Measurements from ENCODE around the gene CISTR. TPM values are rescaled to one million over a fixed set of nuclear protein-coding genes. Genes with fewer than 3 reads are reported as not detected.
"Not testable (repeated sequence)": the region's sequence is repeated elsewhere in the genome, so short reads cannot be mapped to it uniquely, and the experiment has no call there.

The CISTR gene
- total RNA-seq, 2 donors from 2014 or later, result not detected

- H3K27ac Mint-ChIP-seq, result no peak overlapping the region
- H3K4me1 Mint-ChIP-seq (ENCODE audit: low read depth in 2 of 2), result no peaks in the 10 kb centered on the region
- no peak for DNase-seq (ENCODE audit: low spot score)
- H3K36me3 Mint-ChIP-seq, result no peaks in the 10 kb centered on the region
- no peak overlapping the region for H3K4me3 Mint-ChIP-seq
- H3K9me3 Mint-ChIP-seq, result no peaks in the 10 kb centered on the region
- no peak for ATAC-seq
- peaks cover 43 to 58% of the 10 kb centered on the region in 2 donors for H3K27me3 Mint-ChIP-seq
Measured at GRCh38 chr12:53777936-53778644, 26.3 kb upstream of the CISTR start.

GRCh38 chr12:53777412-53777811 lies 25.6 kb upstream of the CISTR start:
- H3K27ac Mint-ChIP-seq, result no peak overlapping the region
- H3K27me3 Mint-ChIP-seq, result peaks cover 41 to 55% of the 10 kb centered on the region in 2 donors
- H3K9me3 Mint-ChIP-seq, result no peaks in the 10 kb centered on the region
- no peak for ATAC-seq
- H3K4me3 Mint-ChIP-seq, result no peak overlapping the region
- H3K36me3 Mint-ChIP-seq, result no peaks in the 10 kb centered on the region
- DNase-seq (ENCODE audit: low spot score), result no peak
- no peaks in the 10 kb centered on the region for H3K4me1 Mint-ChIP-seq (ENCODE audit: low read depth in 2 of 2)

GRCh38 chr12:53776872-53777271 lies 25.1 kb upstream of the CISTR start:
- Mint-ChIP-seq H3K9me3 (no peaks in the 10 kb centered on the region), H3K4me1 (ENCODE audit: low read depth in 2 of 2) (no peaks in the 10 kb centered on the region), H3K27me3 (peaks cover 37 to 50% of the 10 kb centered on the region in 2 donors), H3K36me3 (no peaks in the 10 kb centered on the region), H3K4me3 (no peak overlapping the region), H3K27ac (no peak overlapping the region)
- DNase-seq (ENCODE audit: low spot score), result no peak
- no peak for ATAC-seq

- Mint-ChIP-seq H3K27ac (no peak overlapping the region), H3K4me3 (no peak overlapping the region), H3K4me1 (ENCODE audit: low read depth in 2 of 2) (no peaks in the 10 kb centered on the region), H3K36me3 (no peaks in the 10 kb centered on the region), H3K9me3 (no peaks in the 10 kb centered on the region), H3K27me3 (peaks cover 31 to 44% of the 10 kb centered on the region in 2 donors)
- ATAC-seq (no peak), DNase-seq (ENCODE audit: low spot score) (no peak)
Measured at GRCh38 chr12:53775478-53776145, 23.8 kb upstream of the CISTR start.

- DNase-seq (ENCODE audit: low spot score), result no peak
- no peak overlapping the region for H3K4me3 Mint-ChIP-seq
- ATAC-seq, result no peak
- no peak overlapping the region for H3K27ac Mint-ChIP-seq
- no peaks in the 10 kb centered on the region for H3K36me3 Mint-ChIP-seq
- H3K4me1 Mint-ChIP-seq (ENCODE audit: low read depth in 2 of 2), result no peaks in the 10 kb centered on the region
- no peaks in the 10 kb centered on the region for H3K9me3 Mint-ChIP-seq
- H3K27me3 Mint-ChIP-seq, result peaks cover 33 to 53% of the 10 kb centered on the region in 2 donors
Measured at GRCh38 chr12:53770281-53770680, 18.5 kb upstream of the CISTR start.

- Mint-ChIP-seq H3K27me3 (peaks cover 44 to 64% of the 10 kb centered on the region in 2 donors), H3K27ac (no peak overlapping the region), H3K9me3 (no peaks in the 10 kb centered on the region), H3K4me1 (ENCODE audit: low read depth in 2 of 2) (no peaks in the 10 kb centered on the region), H3K36me3 (no peaks in the 10 kb centered on the region), H3K4me3 (no peak overlapping the region)
- ATAC-seq (no peak), DNase-seq (ENCODE audit: low spot score) (no peak)
Measured at GRCh38 chr12:53768976-53769375, 17.2 kb upstream of the CISTR start.

GRCh38 chr12:53766881-53767280 lies 15.1 kb upstream of the CISTR start:
- Mint-ChIP-seq H3K4me1 (ENCODE audit: low read depth in 2 of 2) (no peaks in the 10 kb centered on the region), H3K4me3 (no peak overlapping the region), H3K36me3 (no peaks in the 10 kb centered on the region), H3K9me3 (no peaks in the 10 kb centered on the region), H3K27me3 (peaks cover 47 to 75% of the 10 kb centered on the region in 2 donors), H3K27ac (no peak overlapping the region)
- ATAC-seq (no peak), DNase-seq (ENCODE audit: low spot score) (no peak)

GRCh38 chr12:53765891-53766290 lies 14.1 kb upstream of the CISTR start:
- no peak overlapping the region for H3K27ac Mint-ChIP-seq
- ATAC-seq (no peak), DNase-seq (ENCODE audit: low spot score) (no peak)
- no peak overlapping the region for H3K4me3 Mint-ChIP-seq
- H3K36me3 Mint-ChIP-seq, result no peaks in the 10 kb centered on the region
- no peaks in the 10 kb centered on the region for H3K4me1 Mint-ChIP-seq (ENCODE audit: low read depth in 2 of 2)
- H3K9me3 Mint-ChIP-seq, result no peaks in the 10 kb centered on the region
- H3K27me3 Mint-ChIP-seq, result peaks cover 49 to 79% of the 10 kb centered on the region in 2 donors

- Mint-ChIP-seq H3K4me3 (no peak overlapping the region), H3K9me3 (no peaks in the 10 kb centered on the region), H3K27me3 (peaks cover 50 to 77% of the 10 kb centered on the region in 2 donors), H3K36me3 (no peaks in the 10 kb centered on the region), H3K27ac (no peak overlapping the region), H3K4me1 (ENCODE audit: low read depth in 2 of 2) (no peaks in the 10 kb centered on the region)
- ATAC-seq (no peak), DNase-seq (ENCODE audit: low spot score) (no peak)
Measured at GRCh38 chr12:53764615-53765014, 12.8 kb upstream of the CISTR start.

- not testable (repeated sequence) for H3K36me3 Mint-ChIP-seq; H3K27ac Mint-ChIP-seq; H3K4me3 Mint-ChIP-seq; H3K4me1 Mint-ChIP-seq (ENCODE audit: low read depth in 2 of 2); DNase-seq (ENCODE audit: low spot score); ATAC-seq; H3K9me3 Mint-ChIP-seq
- peaks cover 65 to 89% of the 10 kb centered on the region in 2 donors for H3K27me3 Mint-ChIP-seq
Measured at GRCh38 chr12:53762793-53763192, 11.0 kb upstream of the CISTR start.

- Mint-ChIP-seq H3K4me1 (ENCODE audit: low read depth in 2 of 2) (peaks cover 6 to 13% of the 10 kb centered on the region in 2 donors), H3K36me3 (no peaks in the 10 kb centered on the region), H3K27ac (no peak overlapping the region), H3K4me3 (no peak overlapping the region), H3K27me3 (peaks cover 53 to 75% of the 10 kb centered on the region in 2 donors), H3K9me3 (no peaks in the 10 kb centered on the region)
- DNase-seq (ENCODE audit: low spot score), result no peak
- no peak for ATAC-seq
Measured at GRCh38 chr12:53761306-53761705, 9.5 kb upstream of the CISTR start.

GRCh38 chr12:53759261-53759660 lies 7.5 kb upstream of the CISTR start:
- Mint-ChIP-seq H3K4me3 (no peak overlapping the region), H3K4me1 (ENCODE audit: low read depth in 2 of 2) (peaks cover 16 to 21% of the 10 kb centered on the region in 2 donors), H3K9me3 (no peaks in the 10 kb centered on the region), H3K27me3 (peaks cover 39 to 59% of the 10 kb centered on the region in 2 donors), H3K36me3 (no peaks in the 10 kb centered on the region), H3K27ac (peak overlapping the region in 1 of 2 donors; percentile 70)
- ATAC-seq (no peak), DNase-seq (ENCODE audit: low spot score) (no peak)

- H3K27me3 Mint-ChIP-seq, result peaks cover 37 to 56% of the 10 kb centered on the region in 2 donors
- no peaks in the 10 kb centered on the region for H3K9me3 Mint-ChIP-seq
- no peaks in the 10 kb centered on the region for H3K36me3 Mint-ChIP-seq
- H3K4me1 Mint-ChIP-seq (ENCODE audit: low read depth in 2 of 2), result peaks cover 16 to 21% of the 10 kb centered on the region in 2 donors
- H3K27ac Mint-ChIP-seq, result peak overlapping the region in 1 of 2 donors; percentile 42
- ATAC-seq (no peak), DNase-seq (ENCODE audit: low spot score) (no peak)
- H3K4me3 Mint-ChIP-seq, result no peak overlapping the region
Measured at GRCh38 chr12:53758730-53759103, 6.9 kb upstream of the CISTR start.

GRCh38 chr12:53758081-53758729 lies 6.4 kb upstream of the CISTR start:
- H3K27me3 Mint-ChIP-seq, result peaks cover 32 to 50% of the 10 kb centered on the region in 2 donors
- DNase-seq (ENCODE audit: low spot score) (no peak), ATAC-seq (no peak)
- no peaks in the 10 kb centered on the region for H3K36me3 Mint-ChIP-seq
- no peaks in the 10 kb centered on the region for H3K9me3 Mint-ChIP-seq
- H3K4me1 Mint-ChIP-seq (ENCODE audit: low read depth in 2 of 2), result peaks cover 16 to 21% of the 10 kb centered on the region in 2 donors
- peak overlapping the region in 1 of 2 donors; percentile 42 for H3K27ac Mint-ChIP-seq
- H3K4me3 Mint-ChIP-seq, result no peak overlapping the region

All from natural killer cell treated with Interleukin-12 subunit alpha and Interleukin-12 subunit beta and Interleukin-15 and Interleukin-18, amount 100 ng/mL, for 72 hours (primary cell).